Endothelial cell of umbilical vein (primary cell): ENCODE measurements around the gene HBM. TPM values are rescaled to one million over a fixed set of nuclear protein-coding genes. Genes with fewer than 3 reads are reported as not detected.

Experiments
- BruUV-seq: library from RNA; stranded (reverse); fragments of 400-500 nt; replicated peaks from 2 replicates; lab custom pipeline; 2021; lab: Mats Ljungman, UMichigan
- CTCF ChIA-PET: fragments of 300-600, 350-600 bp; sonication (Branson Sonifier 250); formaldehyde crosslinking; loops from one replicate; lab custom pipeline; 2021; ENCODE audit warnings: antibody characterized with exemption, inconsistent platforms; lab: Charles Lee
- POLR2A ChIA-PET: fragments of 300-600, 350-600 bp; sonication (Branson Sonifier 250); formaldehyde crosslinking; loops from one replicate; lab custom pipeline; 2021; ENCODE audit warnings: antibody characterized with exemption, inconsistent platforms; lab: Charles Lee
- DNase-seq: peaks from one replicate; pipeline ENCODE4 v3.0.0-alpha.2; 2011; ENCODE audit warnings: low read depth, low spot score
- FAIRE-seq: peaks from 2 replicates; lab custom pipeline; 2011; peaks lifted over from hg19 to GRCh38; lab: Jason Lieb, UNC
- H2AFZ ChIP-seq: 2 replicates; pipeline ENCODE4 v1.6.0; 2012; ENCODE audit warnings: low read depth, low read length, control low read depth, inconsistent platforms
- H3K27ac ChIP-seq: 2 replicates; pipeline ENCODE4 v1.5.1; 2011; ENCODE audit warnings: low read depth, mild to moderate bottlenecking, control low read depth, low read length, moderate library complexity; ENCODE audit not compliant: insufficient read depth
- H3K27me3 ChIP-seq, 2 experiments: 2 replicates each; pipeline versions ENCODE4 v1.6.0 to v1.6.1; 2011; ENCODE audit warnings: low read length in 2 of 2, mixed read lengths in 1 of 2; ENCODE audit not compliant: control insufficient read depth in 2 of 2, insufficient read depth in 2 of 2
- H3K36me3 ChIP-seq, 2 experiments: 2 replicates in 1 of 2; 3 replicates in 1 of 2; pipeline ENCODE4 v1.5.1; 2011; ENCODE audit warnings: low read length in 2 of 2, mild to moderate bottlenecking in 1 of 2, moderate library complexity in 1 of 2; ENCODE audit not compliant: control insufficient read depth in 2 of 2, insufficient read depth in 2 of 2; ENCODE audit errors: extremely low read depth in 1 of 2
- H3K4me1 ChIP-seq: 3 replicates; pipeline ENCODE4 v1.5.1; 2011; ENCODE audit warnings: mild to moderate bottlenecking, low read length; ENCODE audit not compliant: control insufficient read depth, insufficient read depth; ENCODE audit errors: extremely low read depth
- H3K4me2 ChIP-seq: 2 replicates; pipeline ENCODE4 v1.6.1; 2011; ENCODE audit warnings: low read length, control low read depth, mixed read lengths; ENCODE audit not compliant: insufficient read depth
- H3K4me3 ChIP-seq, 3 experiments: fragments of 200-600 bp in 1 of 3; sonication (generic), shearing (Covaris generic) in 1 of 3; replicated peaks in 1 of 3; 2 replicates each; pipeline ENCODE4 v1.5.1; 2011 to 2016; ENCODE audit warnings: control low read depth in 3 of 3, low read length in 3 of 3, mild to moderate bottlenecking in 2 of 3, inconsistent platforms in 1 of 3, low read depth in 1 of 3, moderate library complexity in 1 of 3; ENCODE audit not compliant: insufficient read depth in 1 of 3
- H3K79me2 ChIP-seq: 2 replicates; pipeline ENCODE4 v1.6.0; 2012; ENCODE audit warnings: low read length, inconsistent platforms; ENCODE audit not compliant: control insufficient read depth, insufficient read depth
- H3K9ac ChIP-seq: replicated peaks from 2 replicates; pipeline ENCODE3; 2011; ENCODE audit warnings: low read length, control low read depth; ENCODE audit not compliant: insufficient read depth; ENCODE audit errors: extremely low read depth
- H3K9me1 ChIP-seq: replicated peaks from 3 replicates; pipeline ENCODE4 v1.6.0; 2011; ENCODE audit warnings: mild to moderate bottlenecking, low read length; ENCODE audit not compliant: control insufficient read depth, insufficient read depth; ENCODE audit errors: extremely low read depth
- H3K9me3 ChIP-seq: replicated peaks from 2 replicates; pipeline ENCODE4 v1.5.1; 2012; ENCODE audit warnings: low read length, inconsistent platforms; ENCODE audit not compliant: control insufficient read depth, insufficient read depth
- H4K20me1 ChIP-seq: replicated peaks from 2 replicates; pipeline ENCODE3; 2011; ENCODE audit warnings: mild to moderate bottlenecking, low read length; ENCODE audit not compliant: control insufficient read depth, insufficient read depth; ENCODE audit errors: extremely low read depth
- CTCF ChIP-seq, 2 donors: IDR thresholded peaks; 1 replicate in 1 of 2; 2 replicates in 1 of 2; pipeline ENCODE4 v1.5.1; 2011; ENCODE audit warnings: low read length in 2 of 2, mild to moderate bottlenecking in 2 of 2, moderate library complexity in 2 of 2, control low read depth in 1 of 2, inconsistent platforms in 1 of 2, low read depth in 1 of 2; ENCODE audit not compliant: insufficient read depth in 1 of 2; ENCODE audit errors: extremely low read depth in 1 of 2
- EZH2 ChIP-seq: IDR thresholded peaks from 2 replicates; pipeline ENCODE4 v1.6.1; 2012; ENCODE audit warnings: borderline replicate concordance, low read depth, mild to moderate bottlenecking, moderate library complexity, low read length, inconsistent platforms; ENCODE audit not compliant: severe bottlenecking
- FOS ChIP-seq: IDR thresholded peaks from 2 replicates; pipeline ENCODE4 v1.6.1; 2011; ENCODE audit warnings: mild to moderate bottlenecking, low read length, moderate library complexity, borderline replicate concordance; ENCODE audit not compliant: insufficient read depth
- GATA2 ChIP-seq: IDR thresholded peaks from 2 replicates; pipeline ENCODE4 v1.7.0; 2011; ENCODE audit warnings: low read depth, mild to moderate bottlenecking, moderate library complexity, mixed read lengths, low read length; ENCODE audit not compliant: insufficient read length, insufficient read depth
- JUN ChIP-seq: IDR thresholded peaks from 2 replicates; pipeline ENCODE4 v1.6.1; 2011; ENCODE audit warnings: borderline replicate concordance, low read depth; ENCODE audit not compliant: insufficient read length, insufficient read depth
- MAX ChIP-seq: IDR thresholded peaks from 2 replicates; pipeline ENCODE4 v1.6.1; 2011; ENCODE audit not compliant: insufficient read depth, insufficient read length
- MYC ChIP-seq: IDR thresholded peaks from one replicate; pipeline ENCODE4 v1.6.1; 2011; ENCODE audit warnings: mild to moderate bottlenecking, low read depth, low read length
- POLR2A ChIP-seq: IDR thresholded peaks from 2 replicates; pipeline ENCODE4 v1.6.1; 2012; ENCODE audit warnings: low read depth, mild to moderate bottlenecking, control low read depth, low read length
- POLR2AphosphoS5 ChIP-seq: IDR thresholded peaks from 2 replicates; pipeline ENCODE4 v1.6.1; 2012; ENCODE audit warnings: low read depth, mild to moderate bottlenecking, control low read depth, low read length, moderate library complexity; ENCODE audit not compliant: insufficient read depth
- dilution Hi-C: fragments of 300-500 bp; cut with MboI; formaldehyde crosslinking; loops from one replicate; pipeline ENCODE4 v1.15.0; 2019; ENCODE audit warnings: low sequenced_read_pairs; ENCODE audit not compliant: extremely low pct_ligation_motif_present
- intact Hi-C: fragments of 100-400 bp; cut with micrococcal nuclease; formaldehyde crosslinking; loops from one replicate; pipeline ENCODE4 v1.10.0; 2022
- polyA plus RNA-seq, 4 experiments: library from polyadenylated mRNA; depleted of rRNA in 3 of 4; stranded (reverse) in 3 of 4; unstranded in 1 of 4; fragments of >200 nt; gene quantifications; 2 replicates each; pipeline versions ENCODE4 v1.2.1 to v1.2.3, GENCODE V29; 2011 to 2012; ENCODE audit warnings: missing spikeins in 1 of 4
- total RNA-seq: library from RNA; stranded (reverse); gene quantifications from 2 replicates; pipeline ENCODE4 v1.2.3, GENCODE V29; 2021

Gene HBM
- total and polyA plus RNA-seq, 2 donors (not counting 3 experiments of a cell fraction or from before 2014, with no cell fraction given): not detected

- Histone ChIP-seq H4K20me1 (no peaks in the 10 kb centered on the region), H3K4me3 (no peak overlapping the region), H3K79me2 (no peaks in the 10 kb centered on the region), H3K36me3 (no peaks in the 10 kb centered on the region), H3K4me2 (no peak overlapping the region), H3K9me1 (no peaks in the 10 kb centered on the region), H2AFZ (no peak overlapping the region), H3K27ac (no peak overlapping the region), H3K9me3 (no peaks in the 10 kb centered on the region), H3K27me3 (peaks cover 0 to 2% of the 10 kb centered on the region in 2 experiments), H3K4me1 (no peaks in the 10 kb centered on the region), H3K9ac (no peak overlapping the region)
- POLR2A ChIA-PET: no interaction called here
- intact Hi-C loops (no loop called here), dilution Hi-C loops (no loop called here)
- CTCF ChIA-PET: no interaction called here
- TF ChIP-seq MYC (no peak), POLR2AphosphoS5 (no peak), MAX (no peak), GATA2 (no peak), POLR2A (no peak), JUN (no peak), FOS (no peak), CTCF (IDR thresholded peaks at IDR 0.05; ENCODE audit: extremely low read depth in 1 of 2, insufficient read depth in 1 of 2, low read depth in 1 of 2, low read length in 2 of 2) (no peak), EZH2 (no peak)
- no TSS peak for BruUV-seq
- FAIRE-seq (no peak), DNase-seq (no peak)
Measured at GRCh38 chr16:146646-147045, 19.1 kb upstream of the HBM start.
